Right atrium auricular region (tissue), 2 donors: ENCODE measurements around the gene ATP6V0C. TPM values are rescaled to one million over a fixed set of nuclear protein-coding genes. Genes with fewer than 3 reads are reported as not detected.

ENCODE experiments used
- DNase-seq: peaks from one replicate; pipeline ENCODE4 v3.0.0-alpha.2; 2019; ENCODE audit warnings: low spot score
- H3K27ac ChIP-seq, 2 donors: fragments of 200-600 bp; sonication (generic); 1 replicate in 1 of 2; 2 replicates in 1 of 2; pipeline ENCODE4 v1.5.1; 2016 to 2019
- H3K27me3 ChIP-seq, 2 donors: fragments of 200-600 bp; sonication (generic); one replicate each; pipeline versions ENCODE4 v1.5.1 to v1.6.0; 2017 to 2019
- H3K36me3 ChIP-seq: fragments of 200-600 bp; sonication (generic); one replicate; pipeline ENCODE4 v1.5.1; 2016
- H3K4me1 ChIP-seq, 2 donors: fragments of 200-600 bp; sonication (generic); one replicate each; pipeline versions ENCODE4 v1.5.1 to v1.6.0; 2017 to 2019
- H3K4me3 ChIP-seq, 2 donors: fragments of 200-600 bp; sonication (generic); 1 replicate in 1 of 2; 2 replicates in 1 of 2; pipeline ENCODE4 v1.5.1; 2017 to 2019; ENCODE audit warnings: mild to moderate bottlenecking in 1 of 2, moderate library complexity in 1 of 2
- H3K9me3 ChIP-seq, 2 donors: fragments of 200-600 bp; sonication (generic); one replicate each; pipeline ENCODE4 v1.5.1; 2019
- CTCF ChIP-seq, 2 donors: fragments of 200-600 bp; sonication (generic); IDR thresholded peaks; one replicate each; pipeline ENCODE4 v1.5.1; 2019; ENCODE audit warnings: antibody characterized with exemption in 2 of 2
- total RNA-seq, 2 donors: library from RNA; depleted of rRNA; stranded (reverse); fragments of >200 nt; gene quantifications; one replicate each; pipeline ENCODE4 v1.1.0, GENCODE V29; 2016

The ATP6V0C gene
- total RNA-seq, 2 donors from 2014 or later = 63.7 to 107 TPM

GRCh38 chr16:2518823-2519710 lies 5.3 kb downstream of the ATP6V0C start:
- no peak for TF ChIP-seq CTCF (IDR thresholded peaks at IDR 0.05)
- H3K4me1 ChIP-seq = peaks cover 0 to 63% of the 10 kb centered on the region in 2 donors
- DNase-seq = no peak

DNA sequence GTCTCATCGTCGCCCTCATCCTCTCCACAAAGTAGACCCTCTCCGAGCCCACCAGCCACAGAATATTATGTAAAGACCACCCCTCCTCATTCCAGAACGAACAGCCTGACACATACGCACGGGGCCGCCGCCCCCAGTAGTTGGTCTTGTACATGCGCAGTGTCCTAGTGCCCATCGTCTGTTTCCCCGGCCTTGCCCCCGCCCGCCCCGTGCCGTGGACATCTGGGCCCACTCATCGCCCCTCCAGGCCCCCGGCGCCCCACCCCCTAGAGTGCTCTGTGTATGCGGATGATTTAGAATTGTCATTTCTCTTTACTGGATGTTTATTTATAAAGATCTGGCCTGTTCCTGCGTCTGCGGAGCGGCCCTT lies 5.9 kb downstream of the ATP6V0C start:
- peak overlapping the region; percentile 83 to 98 for H3K27ac ChIP-seq
- no peak for TF ChIP-seq CTCF (IDR thresholded peaks at IDR 0.05)
- H3K9me3 ChIP-seq = no peaks in the 10 kb centered on the region
- H3K4me3 ChIP-seq = peak overlapping the region; percentile 17 to 71
- H3K4me1 ChIP-seq = peaks cover 0 to 63% of the 10 kb centered on the region in 2 donors
- DNase-seq = no peak
- H3K36me3 ChIP-seq = peaks cover 18% of the 10 kb centered on the region
- no peaks in the 10 kb centered on the region for H3K27me3 ChIP-seq

More at GRCh38 chr16:2518823-2519710, 5.3 kb downstream of the ATP6V0C start:
- Histone ChIP-seq H3K9me3 (no peaks in the 10 kb centered on the region), H3K27ac (peak overlapping the region; percentile 83 to 98), H3K36me3 (peaks cover 12% of the 10 kb centered on the region), H3K27me3 (no peaks in the 10 kb centered on the region), H3K4me3 (peak overlapping the region in 1 of 2 donors; percentile 71)

GRCh38 chr16:2520097-2520783 lies 6.5 kb downstream of the ATP6V0C start, which contains the start of gene AMDHD2:
Gene AMDHD2, plus strand, starts transcription at chr16:2520371. Its CDS starts 88 bp downstream, at chr16:2520459.
- H3K36me3 ChIP-seq = peaks cover 19% of the 10 kb centered on the region
- no peaks in the 10 kb centered on the region for H3K27me3 ChIP-seq
- peak within 1 kb of the TSS; percentile 83 to 98 for H3K27ac ChIP-seq
- H3K4me3 ChIP-seq = peak within 1 kb of the TSS; percentile 70 to 71
- no peak for TF ChIP-seq CTCF (IDR thresholded peaks at IDR 0.05)
- DNase-seq = peak; percentile 94
- peaks cover 0 to 58% of the 10 kb centered on the region in 2 donors for H3K4me1 ChIP-seq
- H3K9me3 ChIP-seq = no peaks in the 10 kb centered on the region

DNA sequence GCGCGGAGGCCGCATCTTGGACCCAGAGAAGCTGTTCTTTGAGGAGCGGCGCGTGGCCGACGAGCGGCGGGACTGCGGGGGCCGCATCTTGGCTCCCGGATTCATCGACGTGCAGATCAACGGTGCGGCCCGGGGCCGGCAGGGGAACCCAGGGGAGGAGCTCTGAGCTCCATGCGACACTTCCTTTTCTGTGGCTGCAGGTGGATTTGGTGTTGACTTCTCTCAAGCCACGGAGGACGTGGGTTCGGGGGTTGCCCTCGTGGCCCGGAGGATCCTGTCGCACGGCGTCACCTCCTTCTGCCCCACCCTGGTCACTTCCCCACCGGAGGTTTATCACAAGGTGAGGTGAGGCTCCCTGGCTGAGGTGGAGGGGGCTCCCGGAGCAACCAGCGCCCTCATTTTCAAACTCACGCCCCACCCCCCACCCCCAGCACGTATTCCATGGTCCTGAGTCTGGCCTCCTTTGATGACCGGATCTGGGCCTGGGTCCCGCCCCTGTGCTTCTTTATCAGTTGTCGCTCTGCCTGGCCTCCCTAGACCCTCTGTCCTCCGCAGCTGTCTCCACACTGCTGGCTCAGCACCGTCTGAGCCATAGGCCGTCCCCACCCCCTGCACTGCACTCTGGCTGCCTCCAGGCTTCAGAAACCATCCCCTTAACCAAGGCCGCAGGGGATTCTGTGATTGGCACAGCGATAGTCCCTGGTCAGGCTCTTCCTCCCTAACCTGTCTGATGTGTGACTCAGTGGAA lies 7.2 kb downstream of the ATP6V0C start:
- Histone ChIP-seq H3K4me1 (peaks cover 0 to 51% of the 10 kb centered on the region in 2 donors), H3K27ac (peak overlapping the region; percentile 83 to 98), H3K4me3 (peak overlapping the region; percentile 70 to 71), H3K36me3 (peaks cover 19% of the 10 kb centered on the region), H3K27me3 (no peaks in the 10 kb centered on the region), H3K9me3 (no peaks in the 10 kb centered on the region)
- no peak for DNase-seq
- no peak for TF ChIP-seq CTCF (IDR thresholded peaks at IDR 0.05)

- TF ChIP-seq CTCF (IDR thresholded peaks at IDR 0.05) = no peak
- Histone ChIP-seq H3K9me3 (no peaks in the 10 kb centered on the region), H3K36me3 (peaks cover 37% of the 10 kb centered on the region), H3K27ac (no peak overlapping the region), H3K4me3 (no peak overlapping the region), H3K27me3 (no peaks in the 10 kb centered on the region), H3K4me1 (peaks cover 0 to 22% of the 10 kb centered on the region in 2 donors)
- DNase-seq = no peak
Observed at GRCh38 chr16:2523801-2524231, 10.1 kb downstream of the ATP6V0C start.
